ENCODE measurements around the gene CFAP92. TPM values are rescaled to one million over a fixed set of nuclear protein-coding genes. Genes with fewer than 3 reads are reported as not detected.
"Not testable (repeated sequence)": the region's sequence is repeated elsewhere in the genome, so short reads cannot be mapped to it uniquely, and the experiment has no call there.

Gene CFAP92
- total RNA-seq, 1 donor = not detected

DNA sequence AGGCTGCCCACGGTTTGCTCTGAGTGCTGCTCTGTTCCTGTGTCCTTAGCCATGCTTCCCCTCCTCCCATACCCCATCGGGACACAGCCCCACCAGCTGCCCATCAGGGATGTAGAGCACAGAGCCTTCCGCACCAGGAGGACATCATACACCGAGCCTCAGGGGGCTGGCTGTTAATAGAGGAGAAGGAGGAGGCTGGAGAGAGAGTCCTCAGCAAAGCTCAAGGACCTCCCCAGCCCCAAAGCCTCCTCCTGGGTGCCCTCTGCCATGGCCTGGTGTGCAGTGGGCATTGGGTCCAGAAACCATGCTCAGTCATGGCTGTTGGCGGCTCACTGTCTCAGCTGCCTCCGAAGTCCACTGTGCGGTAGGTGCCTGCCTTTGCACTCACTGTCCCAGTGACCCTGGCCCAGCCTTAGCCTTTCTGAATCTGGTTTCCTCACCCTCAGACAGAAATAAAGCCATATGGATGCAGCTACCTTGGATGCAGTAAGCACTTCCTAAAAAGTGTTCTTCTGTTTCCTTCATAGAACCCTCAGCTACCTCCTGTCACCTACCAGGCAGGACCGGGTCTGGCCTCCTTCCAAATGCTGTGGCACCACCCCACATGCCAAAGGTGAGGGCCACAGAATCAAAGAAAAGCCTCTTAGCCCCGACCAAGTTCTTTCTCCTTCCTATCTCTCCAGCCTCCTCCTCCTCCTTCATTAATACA is 60.5 kb downstream of the CFAP92 start:
- no peak for DNase-seq (ENCODE audit: low read depth)
- TF ChIP-seq, protein P1, sequence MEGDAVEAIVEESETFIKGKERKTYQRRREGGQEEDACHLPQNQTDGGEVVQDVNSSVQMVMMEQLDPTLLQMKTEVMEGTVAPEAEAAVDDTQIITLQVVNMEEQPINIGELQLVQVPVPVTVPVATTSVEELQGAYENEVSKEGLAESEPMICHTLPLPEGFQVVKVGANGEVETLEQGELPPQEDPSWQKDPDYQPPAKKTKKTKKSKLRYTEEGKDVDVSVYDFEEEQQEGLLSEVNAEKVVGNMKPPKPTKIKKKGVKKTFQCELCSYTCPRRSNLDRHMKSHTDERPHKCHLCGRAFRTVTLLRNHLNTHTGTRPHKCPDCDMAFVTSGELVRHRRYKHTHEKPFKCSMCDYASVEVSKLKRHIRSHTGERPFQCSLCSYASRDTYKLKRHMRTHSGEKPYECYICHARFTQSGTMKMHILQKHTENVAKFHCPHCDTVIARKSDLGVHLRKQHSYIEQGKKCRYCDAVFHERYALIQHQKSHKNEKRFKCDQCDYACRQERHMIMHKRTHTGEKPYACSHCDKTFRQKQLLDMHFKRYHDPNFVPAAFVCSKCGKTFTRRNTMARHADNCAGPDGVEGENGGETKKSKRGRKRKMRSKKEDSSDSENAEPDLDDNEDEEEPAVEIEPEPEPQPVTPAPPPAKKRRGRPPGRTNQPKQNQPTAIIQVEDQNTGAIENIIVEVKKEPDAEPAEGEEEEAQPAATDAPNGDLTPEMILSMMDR (IDR thresholded peaks at IDR 0.05; ENCODE audit: insufficient read depth, low read depth, low read length) = no peak
- H3K4me3 ChIP-seq (ENCODE audit: low read depth, low read length) = no peak overlapping the region

DNA sequence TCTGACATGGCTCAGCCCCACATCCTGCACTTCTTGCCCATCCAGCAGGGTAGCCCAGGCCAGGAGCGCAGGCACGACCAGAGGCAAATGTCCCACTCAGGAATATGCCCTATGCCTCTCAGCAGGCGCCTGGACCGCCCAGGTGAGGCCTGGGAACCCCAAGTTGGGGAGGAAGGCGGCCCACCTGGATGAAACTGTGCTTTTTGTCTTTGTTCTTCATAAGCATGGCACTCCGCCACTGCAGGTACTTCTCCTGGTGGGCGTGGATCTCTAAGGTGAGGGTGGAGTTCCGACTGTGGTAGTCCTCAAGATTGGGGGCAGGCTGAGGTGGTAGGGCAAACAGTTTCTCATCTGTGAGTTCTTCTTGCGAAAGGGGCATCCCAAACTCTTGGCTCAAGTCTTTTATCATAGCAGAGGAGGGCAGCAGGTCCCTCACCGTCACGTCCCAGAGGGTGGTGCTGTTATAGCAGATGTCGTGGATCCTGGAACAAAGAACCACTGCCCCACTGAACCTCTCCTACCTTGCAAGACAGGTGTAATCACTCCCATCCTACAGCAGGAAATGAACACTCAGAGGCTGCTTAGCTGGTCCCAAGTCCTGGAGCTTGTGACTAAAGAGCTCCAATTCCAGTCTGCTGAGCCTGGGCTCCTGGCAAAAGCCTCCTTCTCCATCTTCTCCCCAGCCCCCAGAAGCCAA is 61.2 kb downstream of the CFAP92 start:
- TF ChIP-seq, protein P1 (IDR thresholded peaks at IDR 0.05; ENCODE audit: insufficient read depth, low read depth, low read length) = no peak
- H3K4me3 ChIP-seq (ENCODE audit: low read depth, low read length) = no peak overlapping the region
- no peak for DNase-seq (ENCODE audit: low read depth)

DNA sequence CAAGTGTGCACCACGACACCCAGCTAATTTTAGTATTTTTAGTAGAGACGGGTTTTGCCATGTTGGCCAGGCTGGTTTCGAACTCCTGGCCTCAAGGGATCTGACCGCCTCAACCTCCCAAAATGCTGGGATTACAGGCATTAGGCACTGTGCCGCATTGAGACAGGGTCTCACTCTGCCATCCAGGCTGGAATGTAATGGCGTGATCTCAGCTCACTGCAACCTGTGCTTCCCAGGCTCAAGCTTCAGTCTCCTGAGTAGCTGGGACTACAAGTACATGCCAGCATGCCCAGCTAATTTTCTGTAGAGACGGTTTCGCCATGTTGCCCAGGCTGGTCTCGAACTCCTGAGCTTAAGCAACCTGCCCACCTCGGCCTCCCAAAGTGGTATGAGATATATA is 62.8 kb downstream of the CFAP92 start:
- no peak overlapping the region for H3K4me3 ChIP-seq (ENCODE audit: low read depth, low read length)
- TF ChIP-seq, protein P1 (IDR thresholded peaks at IDR 0.05; ENCODE audit: insufficient read depth, low read depth, low read length) = no peak
- DNase-seq (ENCODE audit: low read depth) = no peak

DNA sequence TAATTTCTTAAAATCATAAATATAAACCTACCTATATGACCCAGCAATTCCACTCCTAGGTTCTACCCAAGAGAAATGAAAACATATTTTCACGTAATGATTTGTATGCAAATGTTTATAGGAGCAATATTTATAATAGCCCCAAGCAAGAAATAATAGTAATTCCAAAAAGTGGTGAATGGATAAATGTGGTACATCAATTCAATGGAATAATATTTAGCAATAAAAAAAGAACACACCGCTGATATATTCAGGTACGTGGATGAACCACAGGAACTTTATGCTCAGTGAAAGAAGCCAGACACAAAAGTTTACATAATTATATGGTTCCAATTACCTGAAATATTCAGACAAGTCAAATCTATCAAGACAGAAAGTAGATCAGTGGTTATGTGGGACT is 64.5 kb downstream of the CFAP92 start:
- no peak overlapping the region for H3K4me3 ChIP-seq (ENCODE audit: low read depth, low read length)
- TF ChIP-seq, protein P1 (IDR thresholded peaks at IDR 0.05; ENCODE audit: insufficient read depth, low read depth, low read length) = no peak
- DNase-seq (ENCODE audit: low read depth) = no peak

DNA sequence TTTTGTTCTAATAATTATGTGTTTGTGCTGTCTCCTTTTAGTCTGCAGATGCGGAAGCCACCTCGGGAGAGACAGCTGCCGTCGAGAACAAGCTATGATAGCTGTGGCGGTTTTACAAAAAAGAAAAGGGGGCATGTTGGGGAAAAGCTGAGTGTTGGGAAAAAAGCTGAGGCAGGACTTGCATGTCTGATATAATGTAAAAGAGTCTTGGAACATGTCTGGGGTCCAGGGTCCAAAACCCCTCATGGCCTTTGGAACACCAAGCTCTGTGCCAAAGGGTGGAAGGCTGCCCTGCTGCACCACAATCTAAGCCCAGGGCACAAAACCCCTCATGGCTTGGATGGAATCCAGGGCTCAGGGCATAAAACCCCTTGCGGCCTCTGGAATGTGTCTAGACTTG is 69.9 kb downstream of the CFAP92 start:
- not testable (repeated sequence) for H3K4me3 ChIP-seq (ENCODE audit: low read depth, low read length); DNase-seq (ENCODE audit: low read depth)

DNA sequence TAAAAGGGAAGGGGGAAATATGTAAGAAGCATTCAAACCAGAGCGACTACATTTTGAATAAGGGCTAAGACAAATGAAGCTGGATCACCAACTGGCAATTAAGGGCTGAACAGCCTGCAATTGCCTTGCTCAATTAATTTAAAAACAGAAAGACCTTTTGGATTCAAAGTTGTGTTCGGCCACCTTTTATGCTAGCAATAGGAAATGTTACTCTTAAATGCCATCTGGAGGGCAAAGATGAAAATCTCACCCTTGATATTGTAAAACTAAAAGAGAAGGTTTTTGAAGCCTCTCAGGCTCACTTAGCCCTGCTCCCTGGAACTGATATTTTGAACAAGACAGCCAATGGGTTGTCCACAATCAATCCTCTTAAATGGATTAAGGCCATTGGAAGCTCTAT is 70.3 kb downstream of the CFAP92 start:
- TF ChIP-seq, protein P1 (IDR thresholded peaks at IDR 0.05; ENCODE audit: insufficient read depth, low read depth, low read length) = no peak
- DNase-seq (ENCODE audit: low read depth) = no peak
- H3K4me3 ChIP-seq (ENCODE audit: low read depth, low read length) = no peak overlapping the region

DNA sequence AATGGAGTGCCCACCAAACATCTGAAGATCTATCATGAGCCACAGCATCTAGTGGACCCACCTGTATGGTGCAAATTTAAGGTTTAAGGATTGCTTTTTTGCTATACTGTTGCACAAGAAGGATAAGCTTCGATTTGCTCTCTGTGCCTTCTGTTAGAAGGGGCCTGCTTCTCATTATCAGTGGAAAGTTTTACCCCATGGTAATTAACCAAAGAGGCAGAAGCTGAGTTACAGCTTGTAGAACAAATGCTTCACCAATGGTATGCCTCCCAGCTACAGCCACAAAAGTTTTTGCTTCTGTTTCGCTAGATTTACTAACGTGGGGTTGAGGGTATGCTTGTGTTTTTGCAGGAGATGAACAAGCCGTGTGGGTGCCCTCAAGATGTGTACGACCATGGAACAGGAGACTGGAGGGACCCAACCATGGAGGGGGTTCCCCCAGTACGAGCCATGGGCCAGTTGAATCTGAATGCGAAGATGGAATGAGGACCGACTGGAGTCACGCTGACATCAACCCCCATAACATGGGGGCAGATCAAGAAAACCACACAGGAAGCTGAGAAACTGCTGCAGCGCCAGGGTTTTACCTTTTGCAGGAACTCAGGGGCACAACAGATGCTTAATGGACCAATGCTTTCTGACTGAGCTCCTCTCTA is 70.9 kb downstream of the CFAP92 start:
- no peak for DNase-seq (ENCODE audit: low read depth)
- TF ChIP-seq, protein P1 (IDR thresholded peaks at IDR 0.05; ENCODE audit: insufficient read depth, low read depth, low read length) = no peak

More for the DNA sequence above, 70.9 kb downstream of the CFAP92 start:
- H3K4me3 ChIP-seq (ENCODE audit: low read depth, low read length) = no peak overlapping the region
